ENCODE results near the gene PRKN.
"Not testable (repeated sequence)": the region's sequence is repeated elsewhere in the genome, so short reads cannot be mapped to it uniquely, and the experiment has no call there.

PRKN gene

DNA sequence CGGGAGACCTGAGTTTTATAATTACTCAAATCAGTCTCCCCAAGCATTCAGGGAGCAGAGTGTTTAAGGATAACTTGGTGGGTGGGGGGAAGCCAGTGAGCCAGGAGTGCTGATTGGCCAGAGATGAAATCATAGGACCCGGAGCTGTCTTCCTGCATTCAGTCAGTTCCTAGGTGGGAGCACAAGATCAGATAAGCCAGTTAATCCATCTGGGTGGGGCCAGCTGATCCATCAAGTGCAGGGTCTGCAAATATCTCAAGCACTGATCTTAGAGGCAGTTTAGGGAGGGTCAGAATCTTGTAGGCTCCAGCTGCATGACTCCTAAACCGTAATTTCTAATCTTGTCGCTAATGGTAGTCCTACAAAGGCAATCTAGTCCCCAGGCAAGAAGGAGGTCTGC, 196.2 kb downstream of the PRKN start:
- not testable (repeated sequence) for DNase-seq

DNA sequence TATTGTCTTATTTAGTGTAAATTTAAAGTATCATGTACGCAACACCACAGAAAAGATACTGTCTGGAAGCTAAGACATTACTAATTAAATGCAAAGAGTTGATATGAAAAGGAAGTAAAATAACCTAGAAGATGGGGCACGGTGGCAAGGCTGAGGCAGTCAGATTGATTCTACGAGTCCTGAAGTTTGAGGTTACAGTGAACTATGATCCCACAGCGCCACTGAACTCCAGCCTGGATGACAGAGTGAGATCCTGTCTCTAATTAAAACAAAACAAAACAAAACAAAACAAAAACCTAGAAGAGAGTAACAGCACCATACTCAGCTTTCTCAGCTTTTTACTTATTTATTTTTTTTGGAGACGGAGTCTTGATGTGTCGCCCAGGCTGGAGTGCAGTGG, 199.0 kb downstream of the PRKN start:
- DNase-seq = no peak

DNA sequence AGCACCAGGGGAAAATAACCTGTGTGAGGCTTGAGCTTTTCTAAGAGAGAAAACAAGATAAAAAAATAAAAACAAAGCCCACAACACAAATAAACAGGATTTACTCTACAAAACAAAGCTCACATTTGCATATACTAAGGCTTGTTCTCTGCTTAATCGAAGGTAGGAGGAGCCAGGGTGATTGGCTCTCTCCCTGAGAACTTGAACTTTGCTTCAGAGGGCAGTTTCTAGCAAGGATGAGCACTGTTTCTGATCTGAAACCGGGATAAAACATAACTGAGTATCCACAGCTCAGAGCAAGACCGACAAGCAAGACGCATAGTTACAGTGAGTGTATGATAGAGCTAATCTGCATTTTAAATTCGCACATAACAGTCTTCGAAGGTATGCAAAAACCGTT, 200.6 kb downstream of the PRKN start:
- DNase-seq = no peak

GRCh38 chr6:162525181-162525580, 202.4 kb downstream of the PRKN start:
- no peak for DNase-seq

DNA sequence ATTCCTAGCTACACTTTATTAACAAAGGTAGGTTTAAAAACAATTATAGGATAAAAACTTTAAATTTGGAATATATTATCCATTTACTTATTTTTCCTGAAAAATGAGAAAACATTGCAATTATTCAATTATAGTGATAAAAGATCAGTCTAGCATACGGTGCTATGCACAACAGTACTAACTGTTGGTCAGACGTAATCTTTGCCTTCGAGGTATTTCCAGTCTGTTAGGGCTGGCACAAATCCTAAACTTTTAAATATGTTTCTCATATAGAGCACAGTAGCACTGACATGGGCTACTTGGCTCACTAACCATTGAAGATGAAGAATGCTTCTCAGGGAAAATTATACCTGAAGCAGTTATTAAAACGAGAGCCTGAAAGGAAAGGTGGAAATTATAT, 214.8 kb downstream of the PRKN start:
- DNase-seq = no peak

- no peak for DNase-seq
Observed at GRCh38 chr6:162497389-162497788, 230.2 kb downstream of the PRKN start.

DNA sequence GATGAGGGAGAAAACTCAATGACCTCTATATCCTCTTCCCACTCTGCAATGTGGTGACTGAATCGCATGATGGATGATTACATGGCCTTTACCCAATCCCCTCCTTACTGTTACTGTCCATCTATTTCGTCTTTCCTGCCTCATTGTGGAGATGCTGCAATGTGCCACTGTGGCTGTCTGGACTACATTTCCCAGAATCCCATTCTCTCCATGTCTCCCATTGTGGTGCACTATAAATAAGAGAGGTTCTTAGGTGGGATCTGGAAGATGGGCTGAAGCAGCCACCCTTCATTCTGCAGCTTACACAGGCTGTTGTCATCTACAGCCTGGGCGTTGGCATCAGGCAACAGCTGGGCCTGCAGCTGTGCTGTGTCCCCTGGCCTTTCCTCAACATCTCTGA, 233.6 kb downstream of the PRKN start:
- no peak for DNase-seq

DNA sequence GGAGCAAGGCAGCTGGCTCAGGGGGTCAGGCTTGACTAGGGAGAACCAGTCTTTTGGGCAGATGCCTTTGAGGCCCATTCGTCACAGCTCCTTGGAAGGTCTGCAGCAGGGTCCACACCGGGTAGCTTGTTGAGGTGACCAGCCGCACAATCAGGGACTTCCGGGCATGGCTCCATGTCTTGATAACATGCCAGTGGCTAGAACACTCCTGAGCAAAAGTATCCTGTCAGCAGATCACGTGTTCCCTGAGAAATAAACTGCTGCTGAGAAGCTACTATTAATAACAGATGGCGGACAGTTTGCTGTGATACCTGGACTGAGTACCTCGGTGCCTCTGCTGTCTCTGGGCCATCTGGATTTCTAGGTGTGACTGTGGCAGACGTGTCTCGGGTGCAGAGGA, 235.9 kb downstream of the PRKN start:
- no peak for DNase-seq

DNA sequence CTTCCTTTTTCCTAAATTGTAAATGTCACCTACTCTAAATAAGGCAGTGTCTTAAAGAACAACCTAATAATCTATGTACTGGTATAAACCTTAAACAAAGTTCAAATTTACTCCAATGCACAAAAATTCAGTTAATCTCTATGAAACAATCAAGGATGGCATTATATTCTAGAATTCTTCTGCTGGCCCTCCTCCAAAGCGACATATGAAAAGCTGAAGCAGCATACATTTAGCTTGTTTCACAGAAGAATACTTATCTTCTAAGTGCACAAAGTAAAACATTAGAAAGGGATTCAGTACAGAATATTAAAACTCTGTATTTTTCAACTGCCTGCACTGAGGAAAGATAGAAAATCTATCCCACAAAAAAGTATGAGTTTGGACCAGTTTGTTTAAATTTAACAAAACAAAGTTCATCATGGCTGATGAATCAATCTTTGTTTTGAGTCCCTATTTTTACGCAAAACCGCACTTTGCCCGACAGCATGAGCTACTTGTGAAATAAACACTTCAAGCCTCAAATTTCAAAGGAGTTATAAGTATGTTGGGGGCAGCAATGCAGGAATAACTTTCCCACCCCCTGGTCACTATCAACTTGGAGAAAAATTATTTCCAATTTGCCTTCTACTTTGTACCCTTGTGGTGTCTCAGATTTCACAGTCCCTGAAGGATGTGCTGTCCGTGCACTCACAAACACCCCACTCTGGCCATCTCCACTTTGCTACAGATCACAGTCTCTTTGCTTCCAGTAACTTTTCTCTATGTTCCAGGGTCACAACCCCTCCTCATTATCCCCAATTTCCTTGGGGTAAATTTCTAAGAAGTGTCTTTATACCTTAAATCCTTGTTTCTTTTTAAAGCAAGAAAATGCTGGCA, 238.2 kb downstream of the PRKN start:
- no peak for DNase-seq

- DNase-seq = no peak
Observed at GRCh38 chr6:162488444-162488843, 239.1 kb downstream of the PRKN start.

- no peak for DNase-seq
Observed at GRCh38 chr6:162485464-162485863, 242.1 kb downstream of the PRKN start.

DNA sequence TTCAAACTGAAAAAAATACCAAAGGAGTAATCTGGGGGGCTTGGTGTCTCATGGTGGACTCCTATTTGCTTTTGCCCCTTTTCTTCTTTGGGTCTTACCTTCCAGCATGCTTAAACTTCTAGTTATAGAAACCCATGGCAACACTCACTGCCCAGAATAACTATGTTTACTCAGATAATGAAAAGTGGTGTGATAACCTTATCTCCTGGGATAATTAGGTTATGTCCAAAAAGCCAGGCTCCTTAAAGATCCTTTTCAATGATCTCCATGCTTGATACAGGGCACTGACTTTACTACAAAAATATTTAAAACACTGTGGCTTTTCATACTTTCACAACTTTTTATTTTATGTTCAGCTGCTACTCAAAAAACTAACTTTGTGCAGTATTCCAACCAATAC, 245.6 kb downstream of the PRKN start:
- DNase-seq = no peak

GRCh38 chr6:162481320-162481719, 246.2 kb downstream of the PRKN start:
- DNase-seq = no peak

GRCh38 chr6:162478192-162478671, 249.3 kb downstream of the PRKN start:
- no peak for DNase-seq

- no peak for DNase-seq
Observed at GRCh38 chr6:162474722-162475121, 252.8 kb downstream of the PRKN start.

DNA sequence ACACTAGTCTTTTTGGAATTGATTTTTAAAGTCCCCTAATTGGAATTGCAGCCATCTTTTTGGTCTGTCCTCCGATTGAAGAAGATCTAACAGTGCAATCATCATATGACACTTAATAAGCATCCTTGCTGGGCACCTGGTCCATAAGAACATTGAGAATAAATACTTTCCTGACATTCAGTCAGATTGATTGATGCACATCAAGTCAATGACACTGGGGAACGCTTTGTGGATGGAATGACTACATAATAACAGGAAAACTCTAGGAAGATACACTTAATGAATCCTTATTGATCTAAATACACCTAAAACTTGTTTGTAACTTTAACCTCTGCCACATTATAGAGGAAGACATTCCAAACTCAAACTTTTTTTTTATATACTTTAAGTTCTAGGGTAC, 255.7 kb downstream of the PRKN start:
- DNase-seq = no peak

DNA sequence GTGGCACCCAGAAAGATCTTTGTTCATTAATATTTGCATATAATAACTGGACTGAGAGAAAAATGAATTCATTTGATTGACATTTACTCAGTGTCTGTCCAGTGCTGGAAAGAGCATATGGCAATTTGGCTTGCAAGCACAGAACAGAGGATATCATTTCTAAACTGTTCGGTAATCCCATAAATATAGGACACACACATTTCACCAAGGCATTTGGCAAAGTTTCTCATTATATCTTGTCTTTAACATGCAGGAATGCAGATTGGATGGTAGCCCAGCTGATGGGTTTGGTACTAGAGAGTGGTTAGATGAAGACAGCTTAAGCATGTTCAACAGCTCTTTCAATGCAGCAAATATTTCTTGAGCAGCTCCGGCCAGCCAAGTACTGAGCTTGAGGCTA, 259.2 kb downstream of the PRKN start:
- no peak for DNase-seq

- no peak for DNase-seq
Observed at GRCh38 chr6:162467679-162468078, 259.9 kb downstream of the PRKN start.

DNA sequence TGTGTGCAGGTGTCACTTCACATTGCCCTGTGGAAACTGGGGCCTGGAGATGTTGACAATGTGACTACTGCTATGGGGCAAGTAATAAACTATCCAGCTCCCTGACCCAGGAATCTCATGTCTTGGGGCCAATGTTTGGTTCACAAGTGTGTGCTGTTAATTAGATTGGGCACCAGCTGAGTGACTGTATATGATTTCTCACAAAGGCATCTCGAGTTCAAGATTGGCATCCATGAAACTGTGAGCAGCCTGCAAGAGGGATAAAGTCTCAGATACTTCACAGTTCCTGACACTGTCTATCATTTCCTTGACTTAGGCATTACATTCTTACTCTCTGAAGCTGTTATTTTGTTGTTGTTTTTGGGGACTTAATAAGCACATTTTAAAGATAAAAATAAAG, 264.0 kb downstream of the PRKN start:
- DNase-seq = no peak

- DNase-seq = no peak
Observed at GRCh38 chr6:162459985-162460384, 267.6 kb downstream of the PRKN start.

GRCh38 chr6:162450358-162450757, 277.2 kb downstream of the PRKN start:
- no peak for DNase-seq

DNA sequence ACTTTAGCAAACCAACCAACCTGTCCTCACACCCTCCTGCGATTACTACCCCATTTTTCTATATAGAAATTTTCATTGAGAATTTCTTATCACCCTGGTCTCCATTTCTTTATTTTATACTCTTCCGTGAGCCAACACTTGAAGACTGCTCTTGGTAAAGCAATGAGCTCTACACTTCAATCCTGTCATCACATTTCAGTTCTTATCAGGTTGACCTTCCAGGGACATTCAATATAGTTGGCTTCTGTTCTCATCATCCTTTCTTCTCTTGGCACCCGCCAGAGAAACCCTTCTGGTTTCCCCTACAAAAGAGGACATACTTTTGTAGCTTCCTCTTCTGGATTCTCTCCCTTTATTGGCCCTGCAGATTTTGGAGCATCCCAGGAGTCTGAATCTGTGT, 279.3 kb downstream of the PRKN start:
- no peak for DNase-seq

DNA sequence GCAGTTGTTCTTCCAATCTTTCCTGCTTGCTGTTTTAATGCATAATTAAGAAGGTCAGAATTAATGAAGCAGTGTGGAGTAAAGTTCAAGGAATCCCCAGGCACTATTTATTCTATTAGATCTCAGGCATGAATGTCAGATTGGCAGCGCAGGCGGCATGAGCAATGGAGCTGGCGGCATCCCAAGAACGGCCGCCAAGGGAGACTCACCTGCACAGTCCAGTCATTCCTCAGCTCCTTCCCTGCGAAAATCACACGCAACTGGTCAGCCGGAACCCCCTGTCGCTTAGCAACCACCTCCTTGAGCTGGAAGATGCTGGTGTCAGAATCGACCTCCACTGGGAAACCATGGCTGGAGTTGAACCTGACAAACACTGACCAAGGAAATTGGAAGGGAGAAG, 284.5 kb downstream of the PRKN start:
- DNase-seq = no peak

- DNase-seq = no peak
Observed at GRCh38 chr6:162442687-162443086, 284.9 kb downstream of the PRKN start.

GRCh38 chr6:162441991-162442390, 285.6 kb downstream of the PRKN start:
- DNase-seq = no peak
